Measurements from ENCODE around the gene MRGPRD. TPM values are rescaled to one million over a fixed set of nuclear protein-coding genes. Genes with fewer than 3 reads are reported as not detected.

MRGPRD gene
- total RNA-seq, 1 donor = not detected

- no peak for DNase-seq (ENCODE audit: low read depth)
These were observed 6.4 kb upstream of the MRGPRD start for GRCh38 chr11:68987211-68987610.

GRCh38 chr11:68983801-68984200, 3.0 kb upstream of the MRGPRD start:
- no peak for TF ChIP-seq CTCF (IDR thresholded peaks at IDR 0.05; ENCODE audit: insufficient read depth, low read depth, low read length)
- peak; percentile 41 for DNase-seq (ENCODE audit: low read depth)
- no peak overlapping the region for H3K4me3 ChIP-seq (ENCODE audit: low read depth, low read length)

More at GRCh38 chr11:68987211-68987610, 6.4 kb upstream of the MRGPRD start:
- TF ChIP-seq CTCF (IDR thresholded peaks at IDR 0.05; ENCODE audit: insufficient read depth, low read depth, low read length) = no peak
- no peak overlapping the region for H3K4me3 ChIP-seq (ENCODE audit: low read depth, low read length)

- no peak for DNase-seq (ENCODE audit: low read depth)
- no peak for TF ChIP-seq CTCF (IDR thresholded peaks at IDR 0.05; ENCODE audit: insufficient read depth, low read depth, low read length)
- H3K4me3 ChIP-seq (ENCODE audit: low read depth, low read length) = no peak overlapping the region
These were observed 1.3 kb upstream of the MRGPRD start for GRCh38 chr11:68982134-68982533.

- TF ChIP-seq CTCF (IDR thresholded peaks at IDR 0.05; ENCODE audit: insufficient read depth, low read depth, low read length) = no peak
- no peak overlapping the region for H3K4me3 ChIP-seq (ENCODE audit: low read depth, low read length)
- DNase-seq (ENCODE audit: low read depth) = no peak
These were observed 633 bp downstream of the MRGPRD start for GRCh38 chr11:68979931-68980775.

- H3K4me3 ChIP-seq (ENCODE audit: low read depth, low read length) = no peak overlapping the region
- TF ChIP-seq CTCF (IDR thresholded peaks at IDR 0.05; ENCODE audit: insufficient read depth, low read depth, low read length) = no peak
- no peak for DNase-seq (ENCODE audit: low read depth)
These were observed 1.7 kb downstream of the MRGPRD start for GRCh38 chr11:68978931-68979594.

GRCh38 chr11:68978626-68978930, 2.2 kb downstream of the MRGPRD start:
- H3K4me3 ChIP-seq (ENCODE audit: low read depth, low read length) = no peak overlapping the region
- no peak for TF ChIP-seq CTCF (IDR thresholded peaks at IDR 0.05; ENCODE audit: insufficient read depth, low read depth, low read length)
- no peak for DNase-seq (ENCODE audit: low read depth)

Measured in fibroblast of villous mesenchyme (primary cell).